ENCODE data around the gene HEXIM1.

DNA sequence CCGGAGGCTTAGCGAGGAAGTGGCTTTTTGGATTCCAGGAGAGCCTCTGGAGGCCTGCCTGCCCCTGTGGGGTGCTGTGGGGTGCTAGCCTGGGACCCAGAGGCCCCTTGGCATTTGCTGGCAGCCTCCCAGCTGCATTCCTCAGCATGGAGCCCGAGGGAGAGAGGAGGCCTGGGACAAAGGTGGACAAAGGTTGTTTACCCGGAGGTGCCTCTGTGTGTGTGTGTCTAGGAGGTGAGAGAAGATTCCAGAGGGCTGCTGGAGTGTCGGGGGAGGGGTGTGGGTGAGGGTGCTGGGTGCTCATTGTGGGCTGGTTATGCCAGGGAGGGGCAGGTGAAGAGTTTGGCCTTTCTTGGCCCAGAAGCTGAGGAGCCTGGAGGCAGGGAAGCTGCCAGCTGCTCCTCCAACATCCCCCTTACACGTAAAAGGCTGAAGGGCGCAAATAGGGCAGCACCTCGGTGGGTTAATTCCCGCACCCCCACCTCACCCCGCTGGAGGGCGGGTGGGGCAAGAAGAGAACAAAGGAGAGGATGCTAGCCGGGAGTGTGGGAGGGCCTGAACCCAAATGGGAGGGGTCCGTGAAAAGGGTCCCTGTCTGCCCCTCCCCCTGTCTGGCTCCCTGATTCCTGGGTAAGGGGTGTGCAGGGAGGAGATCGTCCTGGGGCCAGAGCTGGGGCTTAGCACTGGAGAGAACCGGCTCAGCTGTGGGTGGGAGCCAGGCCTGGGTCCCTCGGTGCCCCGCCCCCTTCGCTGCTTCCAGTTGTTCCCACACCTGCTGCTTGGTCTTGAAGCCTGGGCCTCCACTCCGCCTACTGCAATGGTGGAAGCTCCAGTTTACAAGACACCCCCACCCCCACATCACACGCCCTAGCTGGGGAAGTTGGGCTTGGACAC is 23.3 kb downstream of the HEXIM1 start:
- TF ChIP-seq POLR2AphosphoS5 (IDR thresholded peaks at IDR 0.05): no peak
- TF ChIP-seq, protein P1, sequence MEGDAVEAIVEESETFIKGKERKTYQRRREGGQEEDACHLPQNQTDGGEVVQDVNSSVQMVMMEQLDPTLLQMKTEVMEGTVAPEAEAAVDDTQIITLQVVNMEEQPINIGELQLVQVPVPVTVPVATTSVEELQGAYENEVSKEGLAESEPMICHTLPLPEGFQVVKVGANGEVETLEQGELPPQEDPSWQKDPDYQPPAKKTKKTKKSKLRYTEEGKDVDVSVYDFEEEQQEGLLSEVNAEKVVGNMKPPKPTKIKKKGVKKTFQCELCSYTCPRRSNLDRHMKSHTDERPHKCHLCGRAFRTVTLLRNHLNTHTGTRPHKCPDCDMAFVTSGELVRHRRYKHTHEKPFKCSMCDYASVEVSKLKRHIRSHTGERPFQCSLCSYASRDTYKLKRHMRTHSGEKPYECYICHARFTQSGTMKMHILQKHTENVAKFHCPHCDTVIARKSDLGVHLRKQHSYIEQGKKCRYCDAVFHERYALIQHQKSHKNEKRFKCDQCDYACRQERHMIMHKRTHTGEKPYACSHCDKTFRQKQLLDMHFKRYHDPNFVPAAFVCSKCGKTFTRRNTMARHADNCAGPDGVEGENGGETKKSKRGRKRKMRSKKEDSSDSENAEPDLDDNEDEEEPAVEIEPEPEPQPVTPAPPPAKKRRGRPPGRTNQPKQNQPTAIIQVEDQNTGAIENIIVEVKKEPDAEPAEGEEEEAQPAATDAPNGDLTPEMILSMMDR (IDR thresholded peaks at IDR 0.05): no peak
- TF ChIP-seq POLR2A (IDR thresholded peaks at IDR 0.05): no peak

Data from gastroesophageal sphincter (tissue), 3 donors.